Measurements from ENCODE around the gene MSRB1. TPM values are rescaled to one million over a fixed set of nuclear protein-coding genes. Genes with fewer than 3 reads are reported as not detected.
"Not testable (repeated sequence)": the region's sequence is repeated elsewhere in the genome, so short reads cannot be mapped to it uniquely, and the experiment has no call there.

The MSRB1 gene
- total RNA-seq, 2 donors from 2014 or later: 11.0 to 12.4 TPM

GRCh38 chr16:1961651-1962067, 18.7 kb upstream of the MSRB1 start:
- Histone ChIP-seq H3K36me3 (no peaks in the 10 kb centered on the region), H3K27ac (no peak overlapping the region), H3K4me3 (no peak overlapping the region), H3K4me1 (replicated peaks) (peaks cover 8% of the 10 kb centered on the region), H3K9me3 (no peaks in the 10 kb centered on the region), H3K27me3 (replicated peaks; ENCODE audit: insufficient read depth) (no peaks in the 10 kb centered on the region)
- DNase-seq (ENCODE audit: low spot score): no peak
- WGBS: 55% methylated on average over 6 of the region's 6 CpGs
- intact Hi-C loops (cut with DNase I): no loop called here
- no peak for TF ChIP-seq POLR2AphosphoS5 (IDR thresholded peaks at IDR 0.05)
- TF ChIP-seq, protein P1, sequence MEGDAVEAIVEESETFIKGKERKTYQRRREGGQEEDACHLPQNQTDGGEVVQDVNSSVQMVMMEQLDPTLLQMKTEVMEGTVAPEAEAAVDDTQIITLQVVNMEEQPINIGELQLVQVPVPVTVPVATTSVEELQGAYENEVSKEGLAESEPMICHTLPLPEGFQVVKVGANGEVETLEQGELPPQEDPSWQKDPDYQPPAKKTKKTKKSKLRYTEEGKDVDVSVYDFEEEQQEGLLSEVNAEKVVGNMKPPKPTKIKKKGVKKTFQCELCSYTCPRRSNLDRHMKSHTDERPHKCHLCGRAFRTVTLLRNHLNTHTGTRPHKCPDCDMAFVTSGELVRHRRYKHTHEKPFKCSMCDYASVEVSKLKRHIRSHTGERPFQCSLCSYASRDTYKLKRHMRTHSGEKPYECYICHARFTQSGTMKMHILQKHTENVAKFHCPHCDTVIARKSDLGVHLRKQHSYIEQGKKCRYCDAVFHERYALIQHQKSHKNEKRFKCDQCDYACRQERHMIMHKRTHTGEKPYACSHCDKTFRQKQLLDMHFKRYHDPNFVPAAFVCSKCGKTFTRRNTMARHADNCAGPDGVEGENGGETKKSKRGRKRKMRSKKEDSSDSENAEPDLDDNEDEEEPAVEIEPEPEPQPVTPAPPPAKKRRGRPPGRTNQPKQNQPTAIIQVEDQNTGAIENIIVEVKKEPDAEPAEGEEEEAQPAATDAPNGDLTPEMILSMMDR (IDR thresholded peaks at IDR 0.05): no peak
- TF ChIP-seq POLR2A (IDR thresholded peaks at IDR 0.05): no peak

DNA sequence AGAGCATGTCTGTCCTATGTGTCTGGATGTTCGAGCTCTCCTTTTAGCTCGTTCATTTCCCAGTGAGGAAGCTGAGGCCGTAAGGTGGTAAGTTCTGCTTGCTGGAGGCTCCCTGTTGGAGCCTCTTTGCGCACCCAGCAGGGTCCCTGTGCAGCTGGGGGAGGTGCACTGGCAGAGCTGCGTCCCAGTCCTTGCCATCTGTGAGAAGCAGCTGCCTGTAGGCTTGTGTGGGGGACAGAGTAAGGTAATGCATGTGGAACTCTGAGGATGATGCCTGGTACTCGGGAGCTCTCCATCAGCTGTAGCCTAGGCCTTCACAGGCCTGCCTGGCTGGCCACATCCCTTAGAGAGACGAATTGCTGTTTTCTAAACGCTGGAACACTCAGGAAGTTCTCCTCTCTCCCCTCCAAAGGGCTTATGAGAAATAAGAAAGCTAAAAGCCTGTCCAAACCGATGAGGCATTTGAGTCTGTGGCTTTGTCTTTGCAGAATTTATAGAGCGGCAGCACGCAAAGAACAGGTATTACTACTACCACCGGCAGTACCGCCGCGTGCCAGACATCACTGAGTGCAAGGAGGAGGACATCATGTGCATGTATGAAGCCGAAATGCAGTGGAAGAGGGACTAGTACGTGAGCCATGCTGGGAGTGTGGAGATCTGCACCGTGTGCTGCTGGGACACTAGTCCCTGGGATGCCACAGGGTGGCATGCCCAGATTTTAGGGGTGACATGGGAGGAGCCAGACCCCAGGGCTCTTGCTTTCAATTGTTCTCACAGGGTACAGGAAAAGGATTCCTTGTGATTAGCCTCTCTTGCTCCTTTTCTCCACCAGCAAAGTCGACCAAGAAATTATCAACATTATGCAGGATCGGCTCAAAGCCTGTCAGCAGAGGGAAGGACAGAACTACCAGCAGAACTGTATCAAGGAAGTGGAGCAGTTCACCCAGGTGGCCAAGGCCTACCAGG, 17.9 kb upstream of the MSRB1 start:
- Histone ChIP-seq H3K4me1 (replicated peaks) (peaks cover 7% of the 10 kb centered on the region), H3K4me3 (no peak overlapping the region)

GRCh38 chr16:1959269-1960039, 16.5 kb upstream of the MSRB1 start, which contains the start of gene NDUFB10:
NDUFB10 (plus strand) TSS chr16:1959538; CDS start chr16:1959625, 87 bp downstream.
- Histone ChIP-seq H3K4me3 (peak within 1 kb of the TSS; percentile 74 to 88), H3K27me3 (replicated peaks; ENCODE audit: insufficient read depth) (no peaks in the 10 kb centered on the region), H3K36me3 (no peaks in the 10 kb centered on the region), H3K9me3 (no peaks in the 10 kb centered on the region), H3K27ac (peak within 1 kb of the TSS; percentile 78 to 86), H3K4me1 (replicated peaks) (peaks cover 3% of the 10 kb centered on the region)
- intact Hi-C loops (cut with DNase I): no loop called here
- DNase-seq (ENCODE audit: low spot score): peak; percentile 86
- TF ChIP-seq POLR2A (IDR thresholded peaks at IDR 0.05): peak; percentile 93
- peak; percentile 82 for TF ChIP-seq POLR2AphosphoS5 (IDR thresholded peaks at IDR 0.05)
- TF ChIP-seq, protein P1 (IDR thresholded peaks at IDR 0.05): peak; percentile 74 to 93 (median 86)
- under 1% methylated on average over 57 of the region's 79 CpGs for WGBS

More for the DNA sequence above, 17.9 kb upstream of the MSRB1 start:
- intact Hi-C loops (cut with DNase I): no loop called here
- Histone ChIP-seq H3K27ac (no peak overlapping the region), H3K27me3 (replicated peaks; ENCODE audit: insufficient read depth) (no peaks in the 10 kb centered on the region), H3K9me3 (no peaks in the 10 kb centered on the region), H3K36me3 (no peaks in the 10 kb centered on the region)
- no peak for DNase-seq (ENCODE audit: low spot score)
- WGBS: 37% methylated on average over 20 of the region's 20 CpGs
- TF ChIP-seq POLR2A (IDR thresholded peaks at IDR 0.05) (no peak), POLR2AphosphoS5 (IDR thresholded peaks at IDR 0.05) (no peak)
- TF ChIP-seq, protein P1 (IDR thresholded peaks at IDR 0.05): no peak

GRCh38 chr16:1958715-1959268, 15.8 kb upstream of the MSRB1 start:
- H3K4me1 ChIP-seq (replicated peaks): peaks cover 3% of the 10 kb centered on the region
- H3K27ac ChIP-seq: peak overlapping the region in 1 of 2 donors; percentile 25
- H3K4me3 ChIP-seq: peak overlapping the region; percentile 74 to 88
- no peaks in the 10 kb centered on the region for H3K27me3 ChIP-seq (replicated peaks; ENCODE audit: insufficient read depth)
- H3K36me3 ChIP-seq: no peaks in the 10 kb centered on the region
- intact Hi-C loops (cut with DNase I): no loop called here
- WGBS: 35% methylated on average over 13 of the region's 14 CpGs
- no peaks in the 10 kb centered on the region for H3K9me3 ChIP-seq
- no peak for DNase-seq (ENCODE audit: low spot score)
- no peak for TF ChIP-seq POLR2A (IDR thresholded peaks at IDR 0.05)

GRCh38 chr16:1958143-1958491, 15.1 kb upstream of the MSRB1 start:
- intact Hi-C loops (cut with DNase I); H3K9me3 ChIP-seq; H3K4me1 ChIP-seq (replicated peaks); H3K27ac ChIP-seq; DNase-seq (ENCODE audit: low spot score); H3K27me3 ChIP-seq (replicated peaks; ENCODE audit: insufficient read depth); H3K36me3 ChIP-seq; H3K4me3 ChIP-seq: not testable (repeated sequence)
- 74% methylated on average over 28 of the region's 30 CpGs for WGBS

GRCh38 chr16:1957434-1958142, 14.6 kb upstream of the MSRB1 start:
- H3K4me1 ChIP-seq (replicated peaks); H3K27ac ChIP-seq; intact Hi-C loops (cut with DNase I); H3K36me3 ChIP-seq; DNase-seq (ENCODE audit: low spot score); H3K27me3 ChIP-seq (replicated peaks; ENCODE audit: insufficient read depth); H3K9me3 ChIP-seq; H3K4me3 ChIP-seq: not testable (repeated sequence)
- WGBS: 82% methylated on average over 19 of the region's 22 CpGs

Data from prostate gland (tissue), 2 donors.